Stimulated activated effector memory CD8-positive, alpha-beta T cell treated with anti-CD3 and anti-CD28 coated beads, Interleukin-12 subunit alpha, Interleukin-12 subunit beta, amount 100 ng/mL, for 72 hours (primary cell): ENCODE data around the gene USP4.
"Not testable (repeated sequence)": the region's sequence is repeated elsewhere in the genome, so short reads cannot be mapped to it uniquely, and the experiment has no call there.

Source experiments
- ATAC-seq: fragments of 150-1000 bp; cut with Tn5 transposase; 2 replicates; pipeline ENCODE4 v1.10.0; 2021
- DNase-seq, 2 donors: peaks; one replicate each; pipeline ENCODE4 v3.0.0; 2021 to 2022; ENCODE audit warnings: low spot score in 2 of 2
- H3K27ac Mint-ChIP-seq: one replicate; pipeline ENCODE4 v1.8.0; 2022; ENCODE audit warnings: mild to moderate bottlenecking, mixed read lengths
- H3K36me3 Mint-ChIP-seq: one replicate; pipeline ENCODE4 v1.8.0; 2022; ENCODE audit warnings: mild to moderate bottlenecking, mixed read lengths
- H3K4me1 Mint-ChIP-seq: one replicate; pipeline ENCODE4 v1.8.0; 2022; ENCODE audit warnings: mixed read lengths
- H3K4me3 Mint-ChIP-seq: one replicate; pipeline ENCODE4 v1.8.0; 2022; ENCODE audit warnings: mild to moderate bottlenecking, mixed read lengths
- H3K9me3 Mint-ChIP-seq: one replicate; pipeline ENCODE4 v1.8.0; 2022; ENCODE audit warnings: mixed read lengths

The USP4 gene

GRCh38 chr3:49257187-49257586 is 82.7 kb downstream of the USP4 start:
- no peak overlapping the region for H3K4me3 Mint-ChIP-seq
- no peak overlapping the region for H3K27ac Mint-ChIP-seq
- H3K36me3 Mint-ChIP-seq, result no peaks in the 10 kb centered on the region
- H3K9me3 Mint-ChIP-seq, result no peaks in the 10 kb centered on the region
- ATAC-seq (no peak), DNase-seq (no peak)
- H3K4me1 Mint-ChIP-seq, result no peaks in the 10 kb centered on the region

DNA sequence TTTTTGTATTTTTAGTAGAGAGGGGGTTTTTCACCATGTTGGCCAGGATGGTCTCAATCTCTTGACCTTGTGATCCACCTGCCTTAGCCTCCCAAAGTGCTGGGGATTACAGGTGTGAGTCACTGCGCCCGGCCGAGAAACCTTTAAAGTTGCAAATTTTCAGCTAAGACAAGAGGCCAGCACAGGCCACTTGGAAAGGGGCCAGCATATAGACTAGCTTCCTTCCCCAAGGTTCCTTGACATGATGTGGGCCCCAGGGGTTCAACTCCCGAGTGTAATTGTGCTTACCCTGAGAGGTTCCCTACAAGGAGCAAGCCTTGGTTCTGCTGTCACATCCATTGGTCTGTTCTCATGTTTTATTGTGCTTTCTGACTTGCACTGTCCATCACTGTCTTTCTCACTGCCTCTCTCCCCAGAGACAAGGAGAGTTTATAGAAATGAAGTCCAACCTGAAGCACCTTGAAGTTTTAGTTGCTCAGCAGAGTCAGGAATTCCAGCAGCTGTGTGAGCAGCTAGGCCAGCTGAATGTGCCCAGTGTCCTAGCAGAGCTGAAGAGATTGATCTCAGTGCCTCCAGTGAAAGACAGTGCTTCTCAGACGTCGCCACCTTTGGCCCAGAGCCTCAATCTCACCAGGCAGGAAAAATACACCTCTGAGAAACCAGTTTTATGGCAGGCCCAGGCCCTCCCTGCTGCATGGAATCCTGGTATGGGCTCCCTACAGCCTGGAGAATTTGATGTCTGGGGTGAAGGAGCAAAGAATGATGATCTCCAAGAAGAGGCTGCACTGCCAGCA is 83.9 kb downstream of the USP4 start:
- no peak overlapping the region for H3K27ac Mint-ChIP-seq
- H3K4me1 Mint-ChIP-seq, result no peaks in the 10 kb centered on the region
- no peak overlapping the region for H3K4me3 Mint-ChIP-seq
- no peaks in the 10 kb centered on the region for H3K9me3 Mint-ChIP-seq
- ATAC-seq, result no peak
- DNase-seq, result no peak
- no peaks in the 10 kb centered on the region for H3K36me3 Mint-ChIP-seq

GRCh38 chr3:49255112-49255511 is 84.7 kb downstream of the USP4 start:
- peak overlapping the region; percentile 10 for H3K27ac Mint-ChIP-seq
- no peak for DNase-seq

GRCh38 chr3:49253512-49253911 is 86.3 kb downstream of the USP4 start:
- Mint-ChIP-seq H3K27ac (no peak overlapping the region), H3K4me1 (no peaks in the 10 kb centered on the region), H3K36me3 (no peaks in the 10 kb centered on the region), H3K4me3 (no peak overlapping the region), H3K9me3 (no peaks in the 10 kb centered on the region)
- DNase-seq, result no peak
- ATAC-seq, result no peak

More at GRCh38 chr3:49255112-49255511, 84.7 kb downstream of the USP4 start:
- Mint-ChIP-seq H3K4me1 (no peaks in the 10 kb centered on the region), H3K9me3 (no peaks in the 10 kb centered on the region), H3K36me3 (no peaks in the 10 kb centered on the region), H3K4me3 (no peak overlapping the region)
- no peak for ATAC-seq

DNA sequence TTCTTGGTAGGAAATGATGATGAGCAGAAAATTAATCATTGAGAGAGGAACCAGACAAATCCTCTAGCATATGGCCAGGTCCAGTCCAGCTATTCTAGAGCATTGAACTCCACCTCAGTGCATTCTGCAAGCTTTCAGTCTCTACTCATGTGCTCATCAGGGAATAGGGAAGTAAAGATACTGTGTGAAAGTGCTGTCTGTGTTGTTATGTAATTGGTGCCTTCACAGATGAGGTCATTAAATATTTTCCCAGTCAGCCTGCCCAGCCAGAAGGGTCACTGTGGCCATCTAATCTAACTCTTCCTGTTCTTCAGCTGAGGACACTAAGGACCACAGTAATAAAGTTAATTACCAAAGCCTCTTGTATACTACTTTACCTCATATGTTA is 91.0 kb downstream of the USP4 start:
- no peak overlapping the region for H3K27ac Mint-ChIP-seq
- no peak for ATAC-seq
- no peaks in the 10 kb centered on the region for H3K36me3 Mint-ChIP-seq
- no peaks in the 10 kb centered on the region for H3K4me1 Mint-ChIP-seq
- no peak overlapping the region for H3K4me3 Mint-ChIP-seq
- no peak for DNase-seq
- no peaks in the 10 kb centered on the region for H3K9me3 Mint-ChIP-seq

DNA sequence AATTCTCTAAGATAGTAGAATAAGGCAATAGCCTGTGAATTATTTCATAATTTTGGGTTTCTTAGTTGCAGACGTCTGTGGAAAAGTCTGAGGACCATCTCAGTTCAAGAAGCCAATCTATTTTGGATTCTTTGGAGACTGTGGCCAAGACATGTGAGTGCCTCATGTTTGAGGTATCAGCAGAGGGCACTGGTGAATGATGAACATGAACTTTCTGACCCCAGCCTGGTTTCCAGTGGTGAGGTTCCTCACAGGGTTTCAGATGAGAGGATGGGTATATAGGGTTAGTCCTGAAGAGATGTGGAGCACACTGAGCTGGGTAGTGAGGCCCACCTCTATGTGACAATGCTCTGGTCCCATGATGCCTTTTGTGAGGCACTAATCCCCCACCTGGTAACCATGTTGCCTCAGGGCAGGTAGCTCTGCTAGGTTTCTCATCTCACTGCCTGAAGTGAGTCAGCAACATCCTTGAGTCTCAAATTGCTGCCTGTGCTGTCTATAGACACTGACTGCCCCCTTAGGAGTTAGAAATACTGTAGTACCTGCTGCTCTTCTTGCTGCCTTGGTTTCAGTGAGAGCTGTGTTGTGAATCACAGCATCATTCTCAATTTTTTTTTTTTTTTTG is 95.2 kb downstream of the USP4 start:
- Mint-ChIP-seq H3K27ac (no peak overlapping the region), H3K36me3 (no peaks in the 10 kb centered on the region), H3K4me3 (no peak overlapping the region), H3K9me3 (no peaks in the 10 kb centered on the region), H3K4me1 (no peaks in the 10 kb centered on the region)
- no peak for DNase-seq
- ATAC-seq, result peak; percentile 51

DNA sequence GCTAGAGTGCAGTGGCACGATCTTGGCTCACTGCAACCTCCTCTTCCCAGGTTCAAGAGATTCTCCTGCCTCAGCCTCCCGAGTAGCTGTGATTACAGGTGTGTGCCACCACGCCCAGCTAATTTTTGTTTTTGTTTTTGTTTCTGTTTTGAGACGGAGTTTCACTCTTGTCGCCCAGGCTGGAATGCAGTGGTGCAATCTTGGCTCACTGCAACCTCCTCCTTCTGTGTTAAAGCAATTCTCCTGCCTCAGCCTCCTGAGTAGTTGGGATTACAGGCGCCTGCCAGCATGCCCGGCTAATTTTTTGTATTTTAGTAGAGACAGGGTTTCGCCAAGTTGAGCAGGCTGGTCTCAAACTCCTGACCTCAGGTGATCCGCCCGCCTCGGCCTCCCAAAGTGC is 99.8 kb downstream of the USP4 start:
- H3K4me3 Mint-ChIP-seq, H3K9me3 Mint-ChIP-seq, H3K4me1 Mint-ChIP-seq, ATAC-seq, H3K36me3 Mint-ChIP-seq, H3K27ac Mint-ChIP-seq, DNase-seq: not testable (repeated sequence)

DNA sequence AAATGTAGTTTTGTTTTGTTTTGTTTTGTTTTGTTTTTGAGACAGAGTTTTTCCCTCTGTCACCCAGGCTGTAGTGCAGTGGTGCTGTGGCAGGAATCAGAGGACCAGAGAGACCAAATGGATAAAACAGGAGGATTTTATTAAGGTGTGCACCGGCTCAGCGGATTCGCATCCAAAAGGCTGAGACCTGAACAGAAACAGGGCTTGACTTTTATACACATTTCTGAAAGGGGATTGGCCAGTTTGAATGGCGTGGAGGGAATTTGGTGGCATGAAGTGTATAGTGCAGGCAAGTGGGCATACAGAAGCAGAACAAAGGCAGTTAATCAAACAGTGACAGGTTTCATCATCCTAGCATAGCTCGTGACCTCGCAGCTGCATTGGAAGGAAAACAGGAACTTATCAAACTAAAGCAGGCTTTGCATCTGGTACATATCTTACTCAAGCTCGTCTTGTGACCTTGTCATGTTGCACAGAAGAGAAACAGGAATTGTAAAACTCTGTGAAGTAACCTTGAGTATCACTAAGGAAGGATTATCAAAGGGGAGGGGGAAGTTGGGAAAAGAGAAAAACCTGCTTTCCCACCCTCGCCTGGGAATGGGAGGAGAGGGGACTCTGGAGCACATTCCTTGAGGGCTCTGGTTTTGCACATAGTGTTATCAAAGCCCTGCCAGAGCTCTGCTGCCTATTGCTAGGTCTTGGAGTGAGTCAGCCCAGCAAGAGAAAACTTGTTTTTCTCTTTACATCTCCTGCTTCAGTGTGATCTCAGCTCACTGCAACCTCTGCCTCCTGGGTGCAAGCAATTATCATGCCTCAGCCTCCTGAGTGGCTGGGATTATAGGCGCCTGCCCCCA is 101.4 kb downstream of the USP4 start:
- H3K4me1 Mint-ChIP-seq, result no peaks in the 10 kb centered on the region
- ATAC-seq, result peak; percentile 36
- peaks cover 4% of the 10 kb centered on the region for H3K9me3 Mint-ChIP-seq
- DNase-seq, result no peak
- H3K4me3 Mint-ChIP-seq, result no peak overlapping the region
- H3K27ac Mint-ChIP-seq, result no peak overlapping the region
- H3K36me3 Mint-ChIP-seq, result no peaks in the 10 kb centered on the region

DNA sequence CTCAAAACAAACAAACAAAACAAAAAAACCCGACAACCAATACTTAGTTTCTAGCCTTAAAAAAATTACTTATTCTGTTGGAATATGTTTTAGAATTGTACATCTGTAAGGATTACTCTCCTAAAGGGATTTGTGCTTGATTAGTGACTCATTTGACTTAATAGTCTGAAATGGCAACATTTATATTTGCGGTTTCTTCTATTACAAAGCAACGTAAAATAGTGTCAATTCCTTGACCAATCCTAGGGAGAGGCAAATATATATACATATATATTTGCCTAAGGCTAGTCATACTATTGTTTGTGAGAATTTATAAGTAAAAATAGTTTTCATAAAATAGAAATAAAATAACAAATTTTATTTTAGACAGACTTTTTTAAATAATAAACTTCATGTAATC is 102.5 kb downstream of the USP4 start:
- no peaks in the 10 kb centered on the region for H3K4me1 Mint-ChIP-seq
- H3K9me3 Mint-ChIP-seq, result peaks cover 13% of the 10 kb centered on the region
- no peak overlapping the region for H3K4me3 Mint-ChIP-seq
- no peaks in the 10 kb centered on the region for H3K36me3 Mint-ChIP-seq
- H3K27ac Mint-ChIP-seq, result no peak overlapping the region
- ATAC-seq (no peak), DNase-seq (no peak)

DNA sequence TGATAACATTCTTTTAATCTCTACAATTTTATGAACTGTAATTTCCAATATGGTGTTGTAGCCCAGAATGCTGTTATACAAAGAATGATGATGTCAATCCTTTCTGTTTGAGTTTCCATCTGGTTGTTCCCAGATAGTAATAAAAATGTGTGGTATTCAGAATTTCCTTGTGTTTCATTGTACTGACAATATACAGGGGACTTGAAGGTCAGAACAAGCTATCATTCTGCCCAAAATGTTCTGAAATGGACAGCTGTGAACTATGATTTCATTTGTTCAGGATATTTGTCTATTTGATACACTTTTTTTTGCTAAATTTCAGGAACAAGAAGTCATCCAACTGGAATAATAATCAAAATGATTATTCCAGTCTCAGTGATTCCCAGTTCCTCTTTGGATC is 103.6 kb downstream of the USP4 start:
- no peaks in the 10 kb centered on the region for H3K4me1 Mint-ChIP-seq
- no peaks in the 10 kb centered on the region for H3K36me3 Mint-ChIP-seq
- no peak for DNase-seq
- no peak overlapping the region for H3K27ac Mint-ChIP-seq
- no peak overlapping the region for H3K4me3 Mint-ChIP-seq
- no peak for ATAC-seq
- H3K9me3 Mint-ChIP-seq, result peaks cover 16% of the 10 kb centered on the region

- H3K4me3 Mint-ChIP-seq, H3K36me3 Mint-ChIP-seq, DNase-seq, ATAC-seq, H3K4me1 Mint-ChIP-seq, H3K27ac Mint-ChIP-seq: not testable (repeated sequence)
- H3K9me3 Mint-ChIP-seq, result peaks cover 31% of the 10 kb centered on the region
Measured at GRCh38 chr3:49228817-49229216, 111.0 kb downstream of the USP4 start.
